Bronchus fibroblast of lung (primary cell): ENCODE results near the gene C13orf42. TPM values are rescaled to one million over a fixed set of nuclear protein-coding genes. Genes with fewer than 3 reads are reported as not detected.

Source experiments
- total RNA-seq: library from RNA; depleted of rRNA; stranded (reverse); fragments of >200 nt; gene quantifications from 2 replicates; pipeline ENCODE4 v1.2.3, GENCODE V29; 2015

The C13orf42 gene
- total RNA-seq: not detected in 2 replicates

DNA sequence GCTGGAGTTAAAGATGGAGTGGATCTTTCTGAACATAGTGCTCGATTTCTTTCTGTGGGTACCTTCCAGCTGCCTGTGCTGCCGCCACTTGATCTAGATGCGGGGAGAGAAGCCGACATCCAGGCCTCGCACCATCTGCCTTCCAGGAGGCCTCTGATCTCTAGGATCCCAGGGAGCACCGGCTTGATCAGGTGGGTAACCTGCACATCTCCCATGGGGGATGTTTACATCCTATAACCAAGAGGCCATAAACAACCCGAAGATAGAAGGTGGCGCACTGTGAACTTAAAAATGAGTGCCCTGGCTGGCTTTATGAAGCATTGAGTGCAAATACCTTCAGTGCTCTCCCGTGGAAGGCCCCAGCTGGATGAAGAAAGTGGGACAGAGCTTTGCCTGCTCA is at the start of gene C13orf42:
Gene C13orf42, minus strand, starts transcription at position 101 of the 400 bp plus-strand sequence. Its CDS starts 65 bp downstream, at position 36.

Other genes with a start within 250 kb of the C13orf42 start
- 42.5 and 49.8 TPM in 2 replicates for gene RNASEH2B, start 201.5 kb downstream of the C13orf42 start, total RNA-seq
- 0.15 and 0.34 TPM in 2 replicates for gene FAM124A, start 111.1 kb upstream of the C13orf42 start, total RNA-seq
- not detected in 2 replicates for gene SERPINE3, start 228.4 kb upstream of the C13orf42 start, total RNA-seq